ENCODE results near the gene REV1. TPM values are rescaled to one million over a fixed set of nuclear protein-coding genes. Genes with fewer than 3 reads are reported as not detected.

The REV1 gene
- total and polyA plus RNA-seq, 2 of the 8 experiments (the other 6 are each of a cell fraction or from before 2014, with no cell fraction given): 16.6 to 34.3 TPM

DNA sequence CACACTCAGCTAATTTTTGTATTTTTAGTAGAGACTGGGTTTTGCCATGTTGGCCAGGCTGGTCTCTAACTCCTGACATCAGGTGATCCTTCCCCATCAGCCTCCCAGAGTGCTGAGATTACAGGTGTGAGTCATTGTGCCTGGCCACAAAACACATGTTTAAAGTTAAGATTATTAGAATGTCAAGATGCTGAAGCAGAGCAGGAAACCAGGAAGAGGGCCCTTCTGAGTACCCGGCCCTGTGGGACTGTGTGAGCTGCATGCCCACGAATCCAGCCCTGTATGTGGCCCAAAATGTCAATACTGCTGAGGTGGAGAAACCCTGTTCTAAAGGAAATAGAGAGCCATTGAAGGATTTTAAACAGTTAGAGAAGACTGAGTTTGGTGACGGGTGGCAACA, 31.0 kb upstream of the REV1 start:
- Histone ChIP-seq H3K56ac (replicated peaks; ENCODE audit: insufficient read length, low read depth, low read length) (no peak overlapping the region), H3K4ac (replicated peaks; ENCODE audit: insufficient read length, low read depth, low read length) (no peak overlapping the region), H2AK5ac (ENCODE audit: low read depth, low read length) (no peak overlapping the region), H3K18ac (ENCODE audit: extremely low read depth, low read length) (no peak overlapping the region), H3K27ac (ENCODE audit: low read depth, low read length) (no peak overlapping the region), H4K5ac (ENCODE audit: insufficient read length, low read depth, low read length) (no peak overlapping the region), H3K27me3 (replicated peaks in 1 of 4; ENCODE audit: control insufficient read depth in 3 of 4, extremely low read depth in 1 of 4, insufficient read depth in 3 of 4, low read length in 3 of 4) (no peaks in the 10 kb centered on the region), H2AFZ (ENCODE audit: low read length) (no peak overlapping the region), H3K9ac (replicated peaks in 1 of 4; ENCODE audit: extremely low read depth in 1 of 4, low read depth in 3 of 4, low read length in 3 of 4) (no peak overlapping the region), H3K36me3 (ENCODE audit: control insufficient read depth in 2 of 4, insufficient read depth in 4 of 4, low read length in 3 of 4) (no peaks in the 10 kb centered on the region), H4K20me1 (replicated peaks in 1 of 2; ENCODE audit: control insufficient read depth in 1 of 2, insufficient read depth in 2 of 2, low read length in 2 of 2) (no peaks in the 10 kb centered on the region), H4K91ac (replicated peaks; ENCODE audit: insufficient read length, low read length) (no peak overlapping the region), H3K23ac (ENCODE audit: insufficient read length) (no peak overlapping the region), H3K4me3 (ENCODE audit: extremely low read depth in 1 of 4, insufficient read depth in 2 of 4, low read depth in 3 of 4, low read length in 4 of 4) (no peak overlapping the region), H2BK5ac (ENCODE audit: low read depth, low read length) (no peak overlapping the region), H3K14ac (ENCODE audit: insufficient read length) (no peak overlapping the region), H3K4me1 (replicated peaks in 1 of 4; ENCODE audit: control insufficient read depth in 3 of 4, insufficient read depth in 4 of 4, low read length in 3 of 4) (no peaks in the 10 kb centered on the region), H3K79me1 (ENCODE audit: low read depth, low read length) (no peaks in the 10 kb centered on the region), H2BK20ac (ENCODE audit: low read length) (no peak overlapping the region), H3K4me2 (ENCODE audit: insufficient read depth in 1 of 2, low read depth in 2 of 2, low read length in 2 of 2) (no peak overlapping the region), H3K79me2 (ENCODE audit: control insufficient read depth in 1 of 2, insufficient read depth in 2 of 2, low read length in 2 of 2) (no peaks in the 10 kb centered on the region), H4K8ac (ENCODE audit: extremely low read depth, insufficient read depth, low read length) (no peak overlapping the region), H2BK15ac (ENCODE audit: low read length) (no peak overlapping the region), H2BK12ac (ENCODE audit: low read depth, low read length) (no peak overlapping the region), H2BK120ac (replicated peaks; ENCODE audit: low read depth, low read length) (no peak overlapping the region), H3K23me2 (ENCODE audit: low read depth, low read length) (no peaks in the 10 kb centered on the region), H3K9me3 (ENCODE audit: insufficient read depth in 2 of 2, low read depth in 1 of 2, low read length in 1 of 2) (0 out of 4 replicates have a peak, but pooled peaks cover 0 to 2% of the 10 kb centered on the region in 2 experiments)
- DNase-seq (ENCODE audit: low read depth in 1 of 2, low spot score in 2 of 2) (no peak), FAIRE-seq (no peak)
- ChIA-PET CTCF (ENCODE audit: partially characterized antibody) (no interaction called here), POLR2A (ENCODE audit: partially characterized antibody) (no interaction called here)
- WGBS, 2 experiments (ENCODE audit: extremely low coverage in 1 of 2, insufficient coverage in 1 of 2, insufficient read length in 1 of 2, insufficient replicate concordance in 2 of 2, low coverage in 1 of 2, low lambda C conversion rate in 2 of 2, missing lambda C conversion rate in 1 of 2): 94% methylated on average over 3 of the region's 3 CpGs; no CpG with 5 or more reads in 1 of the 2 experiments
- no peak for TF ChIP-seq KDM1A (IDR thresholded peaks at IDR 0.05; ENCODE audit: borderline replicate concordance, low read length)
- TF ChIP-seq ATF3 (IDR thresholded peaks at IDR 0.05; ENCODE audit: insufficient read depth, low read depth, low read length): no peak
- no peak for TF ChIP-seq POLR2AphosphoS5 (IDR thresholded peaks at IDR 0.05; ENCODE audit: low read depth, low read length)

Data from H1 (cell line).